Gastrocnemius medialis (tissue), 4 donors: ENCODE results near the gene DUSP14.

Experiments used
- POLR2A ChIP-seq, 2 donors: fragments of 450-650 bp; IDR thresholded peaks; one replicate each; pipeline ENCODE4 v1.6.1; 2017; ENCODE audit warnings: antibody characterized with exemption in 2 of 2, mild to moderate bottlenecking in 2 of 2, moderate library complexity in 2 of 2
- TF ChIP-seq, protein P1 (sequence below), 5 experiments: fragments of 450-650 bp in 3 of 5; fragments of 200-600 bp in 2 of 5; sonication (generic) in 2 of 5; IDR thresholded peaks in 4 of 5; conservative IDR thresholded peaks in 1 of 5; 1 replicate in 4 of 5; 2 replicates in 1 of 5; pipeline ENCODE4 v1.5.1; 2016 to 2019; ENCODE audit warnings: antibody characterized with exemption in 5 of 5, mild to moderate bottlenecking in 3 of 5, moderate library complexity in 3 of 5

DNA sequence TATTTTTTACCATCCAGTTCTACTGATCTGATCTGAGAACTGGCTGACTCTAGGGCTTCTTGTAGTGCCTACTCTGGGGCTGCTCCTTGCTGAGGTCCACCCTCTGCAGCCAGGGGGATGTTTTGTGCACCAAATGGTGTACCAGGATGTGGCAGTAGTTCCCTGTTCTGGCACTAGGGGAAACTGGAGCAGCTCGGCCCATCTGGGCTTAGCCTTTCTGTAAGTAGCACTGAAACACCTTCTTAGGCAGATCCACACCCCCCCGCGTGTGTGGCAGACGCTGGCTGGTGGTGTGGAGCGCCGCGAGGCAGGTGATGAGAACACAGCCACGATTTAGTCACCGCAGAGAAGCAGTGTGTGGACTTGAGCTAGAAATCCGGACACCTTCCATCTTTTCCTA, 17.0 kb downstream of the DUSP14 start:
- TF ChIP-seq, protein P1, sequence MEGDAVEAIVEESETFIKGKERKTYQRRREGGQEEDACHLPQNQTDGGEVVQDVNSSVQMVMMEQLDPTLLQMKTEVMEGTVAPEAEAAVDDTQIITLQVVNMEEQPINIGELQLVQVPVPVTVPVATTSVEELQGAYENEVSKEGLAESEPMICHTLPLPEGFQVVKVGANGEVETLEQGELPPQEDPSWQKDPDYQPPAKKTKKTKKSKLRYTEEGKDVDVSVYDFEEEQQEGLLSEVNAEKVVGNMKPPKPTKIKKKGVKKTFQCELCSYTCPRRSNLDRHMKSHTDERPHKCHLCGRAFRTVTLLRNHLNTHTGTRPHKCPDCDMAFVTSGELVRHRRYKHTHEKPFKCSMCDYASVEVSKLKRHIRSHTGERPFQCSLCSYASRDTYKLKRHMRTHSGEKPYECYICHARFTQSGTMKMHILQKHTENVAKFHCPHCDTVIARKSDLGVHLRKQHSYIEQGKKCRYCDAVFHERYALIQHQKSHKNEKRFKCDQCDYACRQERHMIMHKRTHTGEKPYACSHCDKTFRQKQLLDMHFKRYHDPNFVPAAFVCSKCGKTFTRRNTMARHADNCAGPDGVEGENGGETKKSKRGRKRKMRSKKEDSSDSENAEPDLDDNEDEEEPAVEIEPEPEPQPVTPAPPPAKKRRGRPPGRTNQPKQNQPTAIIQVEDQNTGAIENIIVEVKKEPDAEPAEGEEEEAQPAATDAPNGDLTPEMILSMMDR (IDR thresholded peaks at IDR 0.05 in 4 of 5, conservative IDR thresholded peaks at IDR 0.05 in 1 of 5), result peak in 2 of 5 experiments; percentile 9 to 30
- TF ChIP-seq POLR2A (IDR thresholded peaks at IDR 0.05), result no peak
